IPS-NIHi7 (cell line): ENCODE results near the gene PQBP1.

Source experiments
- DNase-seq: peaks from one replicate; pipeline ENCODE4 v3.0.0; 2012; ENCODE audit warnings: mixed read lengths; ENCODE audit errors: extremely low spot score

The PQBP1 gene

DNA sequence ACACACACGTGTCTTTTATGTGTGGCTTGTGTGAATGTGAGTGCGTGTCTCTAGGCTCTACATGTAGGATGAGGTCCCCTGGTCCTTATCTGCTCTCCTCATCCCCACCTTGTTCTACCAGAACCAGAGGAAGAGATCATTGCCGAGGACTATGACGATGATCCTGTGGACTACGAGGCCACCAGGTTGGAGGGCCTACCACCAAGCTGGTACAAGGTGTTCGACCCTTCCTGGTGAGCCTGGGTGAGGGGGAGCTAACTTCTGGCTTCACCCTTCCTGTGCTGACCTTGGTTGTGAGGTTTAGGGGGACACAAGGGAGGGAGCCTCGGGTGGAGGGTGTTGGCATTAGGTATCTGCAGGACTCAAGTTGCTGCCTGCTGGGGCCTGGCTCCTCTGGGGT lies 3.3 kb downstream of the PQBP1 start:
- no peak for DNase-seq

DNA sequence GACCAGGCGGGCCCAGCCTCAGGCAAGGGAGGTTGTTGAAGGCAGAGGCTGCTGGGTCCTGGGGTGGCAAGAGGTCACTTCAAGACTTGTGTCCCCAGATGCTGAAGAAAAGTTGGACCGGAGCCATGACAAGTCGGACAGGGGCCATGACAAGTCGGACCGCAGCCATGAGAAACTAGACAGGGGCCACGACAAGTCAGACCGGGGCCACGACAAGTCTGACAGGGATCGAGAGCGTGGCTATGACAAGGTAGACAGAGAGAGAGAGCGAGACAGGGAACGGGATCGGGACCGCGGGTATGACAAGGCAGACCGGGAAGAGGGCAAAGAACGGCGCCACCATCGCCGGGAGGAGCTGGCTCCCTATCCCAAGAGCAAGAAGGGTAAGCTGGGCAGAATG lies 4.4 kb downstream of the PQBP1 start:
- DNase-seq: no peak

DNA sequence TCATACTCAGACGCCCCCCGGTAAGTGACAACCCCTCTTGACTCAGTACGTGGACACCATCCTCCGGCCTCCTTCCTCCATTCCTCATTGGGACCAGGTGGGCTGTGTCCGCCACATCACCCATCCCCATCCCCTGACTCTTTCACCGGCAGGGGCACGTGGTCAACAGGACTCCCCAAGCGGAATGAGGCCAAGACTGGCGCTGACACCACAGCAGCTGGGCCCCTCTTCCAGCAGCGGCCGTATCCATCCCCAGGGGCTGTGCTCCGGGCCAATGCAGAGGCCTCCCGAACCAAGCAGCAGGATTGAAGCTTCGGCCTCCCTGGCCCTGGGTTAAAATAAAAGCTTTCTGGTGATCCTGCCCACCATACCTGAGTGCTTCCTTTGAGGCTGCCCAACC lies 5.0 kb downstream of the PQBP1 start:
- DNase-seq: no peak

DNA sequence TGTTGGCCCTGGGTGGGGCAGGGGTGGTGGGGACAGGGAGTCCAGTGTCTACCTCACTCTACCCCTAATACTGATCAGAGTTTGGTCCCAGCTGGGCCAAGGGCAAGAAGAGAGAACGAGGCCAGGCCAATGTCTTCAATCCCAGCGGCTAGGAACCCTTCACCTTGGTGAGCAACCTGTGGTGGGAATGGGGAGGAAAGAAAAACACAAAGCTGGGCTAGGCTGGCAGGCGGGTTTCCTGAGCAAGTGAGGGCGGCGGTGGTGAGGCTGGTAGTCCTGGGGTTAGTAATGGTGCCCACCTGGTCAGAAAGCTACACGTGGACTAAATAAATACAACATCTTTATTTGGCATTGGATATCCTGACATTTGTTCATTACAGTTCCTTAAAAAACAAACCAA lies 5.6 kb downstream of the PQBP1 start:
- DNase-seq: no peak

DNA sequence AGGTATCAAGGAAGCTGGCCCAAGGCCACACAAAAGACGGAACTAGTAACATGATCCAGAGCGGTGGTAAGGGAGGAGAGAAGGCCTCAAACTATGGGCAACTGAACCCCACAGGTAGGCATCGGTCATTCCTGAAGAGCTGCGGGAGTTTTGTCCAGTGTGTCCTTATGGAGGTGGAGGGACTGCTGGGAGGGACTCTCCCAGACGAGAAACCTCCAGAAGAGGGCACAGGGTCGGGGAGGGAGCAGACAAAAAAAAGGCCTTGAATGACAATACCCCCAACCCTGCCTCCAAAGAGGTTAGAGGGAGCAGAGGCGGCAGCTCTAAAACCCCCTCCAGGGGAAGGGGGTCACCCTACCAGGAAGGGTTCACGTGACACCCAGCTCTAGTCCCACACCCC lies 6.5 kb downstream of the PQBP1 start:
- DNase-seq: no peak

DNA sequence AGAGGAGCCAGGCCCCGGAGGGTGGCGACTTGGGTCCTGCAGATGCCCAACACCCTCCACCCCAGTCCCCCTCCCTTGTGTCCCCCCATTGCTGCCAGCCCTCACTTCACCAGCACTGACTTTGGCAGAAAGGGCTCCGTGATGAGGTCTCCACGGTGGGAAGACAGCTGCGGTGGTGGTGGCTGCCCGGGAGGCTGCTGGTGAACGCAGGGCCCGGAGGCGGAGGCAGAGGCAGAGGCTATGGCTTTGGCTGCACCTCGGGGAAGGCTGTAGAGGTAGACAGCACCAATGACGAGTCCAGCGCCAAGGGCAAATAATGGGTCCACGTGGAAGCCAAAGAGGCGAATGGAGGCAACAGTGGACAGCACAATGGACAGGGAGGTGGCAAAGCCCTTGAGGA lies 6.9 kb downstream of the PQBP1 start:
- DNase-seq: no peak

DNA sequence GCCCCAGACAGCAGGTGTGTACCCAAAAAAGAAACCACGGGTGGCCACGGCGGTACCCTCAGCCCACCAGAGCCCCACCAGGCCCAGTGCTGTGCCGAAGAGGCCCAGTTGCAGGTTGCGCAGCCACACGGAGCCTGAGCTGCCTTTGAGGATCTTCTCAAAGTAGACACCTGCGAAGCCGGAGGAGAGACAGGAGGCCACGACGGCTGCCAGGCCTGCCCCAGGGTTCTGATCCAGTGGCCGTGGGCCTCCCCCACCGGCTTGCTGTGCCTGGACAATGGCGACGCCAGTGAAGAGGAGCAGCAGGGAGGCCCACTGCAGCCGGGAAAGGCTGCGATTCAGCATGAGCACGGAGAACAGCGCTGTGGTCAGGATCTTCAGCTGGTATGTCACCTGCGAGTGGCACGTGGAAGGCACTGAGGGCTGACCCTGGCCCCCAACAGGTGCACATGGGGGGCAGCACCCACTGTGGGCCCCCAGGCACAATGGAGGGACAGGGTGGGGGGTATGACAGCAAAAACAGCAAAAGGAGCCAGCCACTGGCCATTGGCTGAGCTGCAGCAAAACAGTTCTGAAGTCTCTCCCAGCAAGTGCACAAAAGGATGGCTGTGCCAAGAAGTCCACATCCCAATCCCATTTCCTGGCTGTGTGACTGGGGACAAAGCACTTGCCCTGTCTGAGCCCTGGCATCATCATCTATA lies 7.5 kb downstream of the PQBP1 start:
- DNase-seq: no peak

DNA sequence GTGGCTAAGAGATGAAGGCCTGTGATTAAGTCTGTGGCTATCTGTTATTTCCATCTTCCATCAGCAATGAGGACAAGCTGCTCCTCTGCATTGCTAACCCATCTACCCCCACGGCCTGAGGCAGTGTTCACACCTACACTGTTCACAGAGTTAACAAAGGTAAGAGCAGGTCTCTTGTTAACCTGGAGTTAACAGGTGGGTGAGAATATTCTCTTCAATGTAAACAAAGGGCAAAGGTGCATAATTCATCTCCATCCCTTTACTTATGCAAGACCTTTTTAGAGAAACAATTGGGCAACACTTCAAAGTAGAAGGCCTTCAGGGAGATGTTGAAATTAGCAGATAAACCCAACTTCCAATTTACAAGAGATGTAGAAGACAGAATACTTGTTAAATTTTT lies 10.9 kb downstream of the PQBP1 start:
- DNase-seq: no peak

DNA sequence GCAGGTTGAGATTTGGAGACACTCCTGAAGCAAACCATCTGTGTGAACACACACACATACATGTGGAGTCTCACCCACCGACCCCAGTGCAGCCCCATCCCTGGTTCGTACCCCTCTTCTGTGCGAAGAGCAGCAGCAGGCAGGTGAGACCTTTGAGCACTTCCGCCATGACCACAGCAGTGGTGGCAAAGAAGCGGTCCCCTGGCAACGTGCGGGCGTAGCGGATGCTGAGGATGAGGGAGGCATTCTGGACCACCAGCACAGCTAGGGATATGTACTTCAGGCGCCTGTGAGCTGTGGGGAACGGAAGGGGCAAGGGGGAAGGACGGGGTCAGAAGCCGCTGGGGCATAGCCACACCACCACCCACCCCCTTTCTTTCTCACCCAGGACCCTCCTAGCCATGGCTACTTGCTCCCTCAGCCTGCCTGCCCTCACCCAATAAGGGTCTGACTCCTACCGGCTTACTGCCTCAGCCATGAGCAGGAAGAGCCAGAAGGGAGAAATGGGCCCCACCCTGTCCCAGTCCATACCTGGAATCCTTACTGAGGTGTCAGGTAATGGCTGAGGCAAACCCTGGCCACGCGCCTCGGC lies 12.1 kb downstream of the PQBP1 start:
- DNase-seq: no peak

DNA sequence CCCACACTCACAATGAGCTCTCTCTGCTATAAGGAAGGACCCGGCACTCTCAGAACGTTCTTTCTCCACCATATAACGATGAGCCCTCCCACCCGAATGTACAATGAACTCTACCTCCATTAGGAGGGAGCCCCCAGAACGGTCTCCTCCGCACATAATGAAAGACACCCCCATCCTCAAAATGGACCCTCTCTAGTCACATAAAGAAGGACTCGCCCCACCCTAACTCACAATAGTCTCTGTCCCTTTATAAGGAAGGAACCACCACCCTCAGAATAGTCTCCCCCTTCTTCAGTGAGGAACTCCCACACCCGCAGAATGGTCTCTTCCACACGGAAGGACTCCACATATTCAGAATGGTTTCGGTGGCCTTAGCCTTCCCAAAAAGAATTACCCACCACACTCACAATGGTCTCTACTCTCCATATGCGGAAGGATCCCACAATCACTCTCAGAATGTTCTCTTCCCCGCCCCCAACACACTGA lies 13.2 kb downstream of the PQBP1 start:
- DNase-seq: no peak

DNA sequence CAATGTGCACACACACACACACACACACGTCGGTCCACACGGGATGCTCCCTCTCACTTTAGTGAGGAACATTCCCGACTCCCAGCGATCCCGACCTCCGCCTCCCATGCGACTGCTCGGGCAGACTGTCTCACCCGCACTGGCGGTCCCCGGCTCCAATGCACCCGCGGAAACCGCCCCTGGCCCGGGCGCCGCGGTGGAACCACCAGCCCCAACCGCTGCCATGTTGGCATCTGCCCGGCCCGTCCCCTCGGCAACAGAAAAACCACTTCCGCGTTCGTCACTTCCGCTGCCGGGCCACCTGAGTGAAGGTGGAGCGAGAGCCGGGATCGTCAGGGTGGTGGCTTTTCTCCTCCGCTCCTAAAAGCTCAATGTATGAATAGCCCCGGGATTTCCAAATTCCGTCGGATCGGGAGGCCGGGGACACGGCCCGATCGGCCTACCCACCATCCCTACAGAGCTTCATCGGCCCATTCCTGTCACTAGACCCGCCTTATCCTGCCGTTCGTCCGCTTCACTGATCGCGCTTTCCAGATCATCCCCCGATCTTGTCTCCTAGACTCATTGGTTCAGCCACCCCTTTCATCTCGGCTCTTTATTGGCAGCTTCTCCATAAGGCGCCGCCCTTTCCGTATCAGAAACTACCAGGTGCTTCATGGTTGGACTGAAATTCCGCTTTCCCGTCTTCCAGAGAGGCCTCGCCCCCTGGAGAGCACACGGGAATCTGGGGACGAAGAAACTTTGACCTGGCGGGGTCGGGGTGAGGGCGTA lies 13.9 kb downstream of the PQBP1 start, which contains the start of gene SLC35A2:
TSS of gene SLC35A2 (minus strand) at position 235 of the 771 bp plus-strand sequence. CDS start at position 225, 10 bp downstream.
- DNase-seq: peak; percentile 60

DNA sequence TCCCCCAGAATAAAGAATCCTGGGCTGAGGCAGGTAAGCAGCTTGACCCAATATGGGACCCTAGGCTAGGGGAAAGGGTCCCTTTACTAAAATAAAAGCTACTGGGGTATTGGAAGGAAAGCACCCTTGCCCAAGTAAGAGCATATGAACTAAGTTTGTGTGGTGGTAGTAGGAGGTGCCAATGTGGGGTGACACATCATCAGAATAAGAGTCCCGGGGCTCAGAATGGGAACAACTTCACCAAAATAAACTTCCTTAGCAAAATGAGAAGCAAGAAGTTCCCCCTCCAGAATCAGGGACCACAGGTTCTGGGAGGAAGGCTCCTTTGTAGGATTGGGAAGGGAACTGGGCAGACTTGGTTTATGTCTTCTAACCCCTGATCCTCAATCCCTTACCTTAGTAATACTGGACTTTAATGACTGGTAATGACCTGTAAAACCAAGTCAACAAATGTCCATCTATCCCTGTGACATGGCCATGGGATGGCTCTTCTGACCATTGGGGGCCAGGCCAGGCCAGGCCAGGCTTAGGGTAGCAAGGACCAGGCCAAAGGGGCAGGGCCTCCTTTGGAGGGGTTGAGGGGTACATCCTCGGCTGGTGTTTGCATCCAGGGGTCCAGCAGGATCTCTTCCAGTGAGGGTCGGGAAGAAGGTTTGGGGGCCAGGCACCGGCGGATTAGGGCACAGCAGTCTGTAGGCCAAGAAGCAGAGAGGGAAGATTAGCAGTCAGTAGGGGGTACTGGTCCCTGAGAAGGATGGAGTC lies 16.1 kb downstream of the PQBP1 start:
- DNase-seq: no peak

DNA sequence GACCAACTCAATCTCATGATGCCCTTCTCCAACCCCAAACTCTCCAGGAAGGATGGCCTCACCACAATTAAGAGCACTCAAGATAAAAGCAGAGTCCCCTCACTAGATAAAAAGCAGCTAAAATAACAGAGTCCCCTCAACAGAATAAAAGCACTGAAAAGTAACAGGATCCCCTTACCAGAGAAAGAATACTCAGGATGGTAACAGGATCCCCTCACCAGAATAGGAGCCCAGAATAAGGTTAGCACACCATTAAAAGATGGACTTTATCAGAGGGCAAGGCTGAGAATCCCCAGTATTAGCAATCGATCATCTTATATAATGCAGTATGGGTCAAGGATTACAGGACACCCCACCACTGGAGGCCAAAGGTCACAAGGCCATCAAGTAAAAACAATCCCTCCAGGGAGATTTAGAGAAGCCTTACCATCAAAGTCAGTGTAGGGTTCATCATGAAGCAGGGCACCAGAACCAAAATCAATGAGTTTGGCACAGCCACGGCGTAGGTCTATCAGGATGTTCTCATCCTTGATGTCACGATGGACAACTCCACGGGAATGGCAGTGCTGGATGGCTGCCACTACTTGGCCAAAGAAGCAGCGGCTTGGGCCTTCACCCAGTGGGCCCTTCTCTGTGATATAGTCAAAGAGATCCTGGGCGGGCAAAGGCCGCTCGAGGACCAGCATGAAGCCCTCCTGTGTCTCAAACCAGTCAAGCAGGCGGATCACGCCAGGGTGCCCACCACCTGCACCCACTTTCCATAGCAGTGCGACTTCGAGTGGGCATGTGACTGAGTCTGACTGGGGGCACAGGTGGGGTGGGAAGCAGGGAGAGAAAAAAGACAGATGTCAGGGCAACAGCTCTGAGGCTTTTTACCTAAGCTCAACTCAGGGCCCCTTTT lies 17.1 kb downstream of the PQBP1 start:
- no peak for DNase-seq

DNA sequence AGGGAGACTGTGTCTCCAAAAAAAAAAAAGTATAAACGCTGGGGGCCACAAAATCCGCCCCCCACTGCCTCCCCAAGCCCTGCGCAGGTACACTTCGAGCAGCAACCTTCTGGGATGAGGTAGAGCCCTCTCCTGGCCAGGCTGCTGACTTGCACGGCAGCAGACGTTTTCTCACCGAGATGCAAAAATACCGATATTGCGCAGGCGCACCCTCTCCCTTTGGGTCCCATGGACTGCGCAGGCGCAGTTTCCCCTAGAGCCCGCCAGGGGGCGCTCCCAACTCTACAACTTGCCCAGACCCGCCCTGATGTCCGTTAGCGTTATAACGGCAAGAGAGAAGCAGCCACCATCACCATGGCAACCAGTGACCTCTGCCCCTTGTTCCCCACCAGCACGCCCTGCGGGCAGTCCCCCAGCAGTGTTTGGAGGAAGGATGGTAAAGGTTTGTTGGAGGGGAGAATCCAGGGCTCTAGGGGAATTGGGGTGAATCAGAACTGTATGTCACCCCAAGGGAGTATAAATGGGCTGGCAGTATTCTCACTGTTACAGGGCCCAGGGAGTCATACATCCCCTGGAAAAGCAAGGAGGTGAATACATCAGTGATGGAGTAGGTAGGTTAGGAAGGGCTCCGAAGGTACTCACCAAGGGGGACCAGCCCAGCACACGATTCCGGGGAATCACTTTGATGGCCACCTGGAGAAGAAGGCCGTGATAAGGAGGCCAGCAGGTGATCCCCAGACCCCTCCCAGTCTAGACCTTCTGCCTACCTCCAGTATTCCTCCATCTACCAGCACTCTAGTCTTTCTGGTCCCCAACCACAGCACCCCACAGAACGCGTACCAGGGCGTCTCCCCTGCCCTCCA lies 19.6 kb downstream of the PQBP1 start:
- DNase-seq: peak; percentile 59

DNA sequence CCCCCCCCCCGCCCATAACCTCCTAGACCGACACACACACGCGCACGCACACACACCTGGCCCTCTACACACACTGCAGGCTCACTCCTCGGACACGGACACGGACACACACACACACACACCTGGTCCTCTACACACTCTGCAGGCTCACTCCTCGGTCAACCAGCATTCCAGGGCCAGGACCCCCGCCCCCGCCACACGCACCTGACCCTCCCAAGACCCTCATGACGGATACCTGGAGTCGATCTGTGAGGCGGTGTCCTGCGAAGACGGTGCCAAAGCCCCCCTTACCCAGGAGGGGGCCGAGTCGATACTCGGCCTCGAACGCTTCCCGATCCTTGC lies 20.5 kb downstream of the PQBP1 start:
- no peak for DNase-seq

DNA sequence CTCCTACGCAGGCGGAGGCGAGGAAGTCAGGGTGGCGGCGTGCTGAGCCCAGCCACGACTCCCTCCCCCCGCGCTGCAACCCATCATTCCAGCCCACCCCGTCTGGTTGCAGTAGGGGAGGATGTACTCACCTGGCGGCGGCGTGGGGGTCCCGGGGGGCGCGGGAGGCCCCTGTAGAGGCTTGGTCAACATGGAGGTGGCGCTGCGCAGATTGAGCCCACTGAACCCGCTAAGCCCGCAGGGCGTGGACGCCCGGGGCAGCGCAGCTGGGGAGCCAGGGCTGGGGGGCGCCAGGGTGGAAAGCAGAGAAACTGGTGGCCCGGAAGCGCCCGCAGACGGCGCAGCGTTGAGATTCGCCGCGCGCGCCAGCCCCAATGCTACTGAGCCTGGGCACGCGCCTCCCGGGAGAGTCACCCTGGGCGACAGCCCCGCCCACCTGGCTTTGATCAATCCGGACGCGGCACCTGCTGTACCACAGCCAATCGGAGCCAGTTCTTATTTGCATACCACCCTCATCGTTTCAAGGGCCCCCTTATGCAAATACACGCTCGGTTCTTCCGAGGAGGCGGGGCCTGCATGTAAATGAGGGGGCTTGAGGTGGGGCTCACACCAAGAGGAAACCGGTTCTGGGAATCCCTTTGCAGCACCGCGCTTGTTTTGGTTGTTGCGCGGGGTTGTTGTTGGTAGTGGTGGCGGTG lies 21.1 kb downstream of the PQBP1 start, which contains the start of gene PIM2:
TSS of gene PIM2 (minus strand) at position 382 of the 698 bp plus-strand sequence. CDS start at position 192, 190 bp downstream.
- DNase-seq: peak; percentile 83

DNA sequence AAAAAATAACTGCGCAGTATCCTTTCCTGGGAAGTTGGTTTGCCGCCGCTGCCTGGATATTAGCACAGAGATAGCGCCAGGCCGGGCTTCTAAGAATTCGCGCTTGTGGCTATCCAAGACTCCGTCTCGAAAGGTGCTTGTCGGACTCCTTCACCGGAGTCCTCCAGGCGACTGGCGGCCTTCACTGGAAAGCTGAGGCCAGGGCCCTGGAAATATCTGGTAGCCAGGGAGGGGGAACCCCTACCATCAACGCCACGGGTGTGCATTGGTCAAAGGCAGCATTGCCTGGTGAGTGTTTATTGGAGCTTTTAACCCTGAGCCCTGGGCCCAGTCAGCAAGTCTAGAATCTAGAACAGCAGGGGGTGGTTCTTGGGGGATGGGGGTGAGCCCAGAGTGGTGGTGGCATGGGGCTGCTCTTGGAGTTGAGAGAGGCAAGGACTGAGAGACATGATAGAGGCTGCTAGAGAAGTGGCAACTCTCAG lies 21.7 kb downstream of the PQBP1 start:
- DNase-seq: no peak

DNA sequence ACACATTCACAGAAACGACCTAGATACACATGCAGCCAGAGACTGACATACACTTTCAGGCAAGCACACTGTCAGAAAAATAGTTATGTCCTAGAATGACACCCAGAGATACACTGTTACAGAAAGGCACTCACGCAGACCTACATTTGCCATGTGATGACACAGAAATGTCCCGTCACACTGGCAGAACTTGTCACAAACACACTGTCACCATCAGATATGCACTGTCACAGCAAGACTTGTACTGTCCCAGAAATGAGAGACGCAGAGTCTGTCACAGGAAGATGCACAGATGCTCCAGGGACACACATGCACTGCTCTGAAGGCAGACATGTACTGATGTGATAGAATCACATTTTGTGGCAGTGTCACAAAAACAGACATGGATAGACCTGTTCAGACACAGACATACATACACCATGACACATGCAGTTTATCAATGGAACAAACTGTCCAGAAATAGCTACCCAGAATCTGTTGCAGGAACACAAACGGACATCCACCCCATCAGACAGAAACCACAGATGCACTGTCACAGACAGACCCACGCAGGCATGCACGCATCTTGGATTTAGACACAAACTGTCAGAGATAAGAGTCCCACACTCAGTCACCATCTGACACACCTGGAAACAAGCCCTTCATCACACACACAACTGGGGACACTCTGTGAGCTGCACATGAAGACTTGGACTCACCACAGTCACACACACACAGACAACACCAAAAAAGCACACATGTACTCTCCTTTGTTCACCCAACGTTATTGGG lies 22.4 kb downstream of the PQBP1 start:
- DNase-seq: no peak
